Measurements from ENCODE around the gene HOXC4. TPM values are rescaled to one million over a fixed set of nuclear protein-coding genes. Genes with fewer than 3 reads are reported as not detected.
A peak's percentile ranks its signal among the peaks of the same experiment; 100 is the strongest.

HOXC4 gene
- total RNA-seq, 2 donors from 2014 or later, result 0.20 TPM; not detected in 1

DNA sequence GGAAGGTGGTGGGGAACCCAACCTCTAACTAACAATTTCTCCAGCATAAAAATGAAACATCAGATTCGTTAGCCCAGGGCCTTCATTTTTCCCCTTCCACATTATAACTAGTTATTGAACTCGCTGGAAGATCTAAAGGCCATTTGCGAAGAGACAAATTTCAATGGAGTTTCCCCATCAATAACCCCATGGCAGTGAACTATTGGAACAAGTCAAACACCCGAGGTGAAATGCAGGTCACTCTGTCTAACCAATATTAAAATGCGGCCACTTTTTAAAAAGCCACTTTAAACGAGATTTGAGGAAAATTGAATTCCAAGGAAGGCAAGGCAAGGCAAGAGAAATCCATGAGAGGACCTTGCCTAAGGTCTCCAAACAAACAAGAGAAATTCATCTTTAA lies 4.5 kb upstream of the HOXC4 start:
- Histone ChIP-seq H3K4me3 (no peak overlapping the region), H3K4me1 (peaks cover 0 to 18% of the 10 kb centered on the region in 2 donors), H3K27ac (no peak overlapping the region), H3K9me3 (no peaks in the 10 kb centered on the region), H3K36me3 (no peaks in the 10 kb centered on the region), H3K27me3 (peaks cover 28 to 53% of the 10 kb centered on the region in 2 donors)
- no peak for DNase-seq (ENCODE audit: low spot score)
- no peak for TF ChIP-seq CTCF (IDR thresholded peaks at IDR 0.05)

- Histone ChIP-seq H3K4me3 (no peak overlapping the region), H3K9me3 (no peaks in the 10 kb centered on the region), H3K27me3 (peaks cover 31 to 50% of the 10 kb centered on the region in 2 donors), H3K27ac (no peak overlapping the region), H3K4me1 (peaks cover 0 to 18% of the 10 kb centered on the region in 2 donors), H3K36me3 (no peaks in the 10 kb centered on the region)
- no peak for TF ChIP-seq CTCF (IDR thresholded peaks at IDR 0.05)
- DNase-seq (ENCODE audit: low spot score), result no peak
Measured at GRCh38 chr12:54050482-54050810, 3.2 kb upstream of the HOXC4 start.

DNA sequence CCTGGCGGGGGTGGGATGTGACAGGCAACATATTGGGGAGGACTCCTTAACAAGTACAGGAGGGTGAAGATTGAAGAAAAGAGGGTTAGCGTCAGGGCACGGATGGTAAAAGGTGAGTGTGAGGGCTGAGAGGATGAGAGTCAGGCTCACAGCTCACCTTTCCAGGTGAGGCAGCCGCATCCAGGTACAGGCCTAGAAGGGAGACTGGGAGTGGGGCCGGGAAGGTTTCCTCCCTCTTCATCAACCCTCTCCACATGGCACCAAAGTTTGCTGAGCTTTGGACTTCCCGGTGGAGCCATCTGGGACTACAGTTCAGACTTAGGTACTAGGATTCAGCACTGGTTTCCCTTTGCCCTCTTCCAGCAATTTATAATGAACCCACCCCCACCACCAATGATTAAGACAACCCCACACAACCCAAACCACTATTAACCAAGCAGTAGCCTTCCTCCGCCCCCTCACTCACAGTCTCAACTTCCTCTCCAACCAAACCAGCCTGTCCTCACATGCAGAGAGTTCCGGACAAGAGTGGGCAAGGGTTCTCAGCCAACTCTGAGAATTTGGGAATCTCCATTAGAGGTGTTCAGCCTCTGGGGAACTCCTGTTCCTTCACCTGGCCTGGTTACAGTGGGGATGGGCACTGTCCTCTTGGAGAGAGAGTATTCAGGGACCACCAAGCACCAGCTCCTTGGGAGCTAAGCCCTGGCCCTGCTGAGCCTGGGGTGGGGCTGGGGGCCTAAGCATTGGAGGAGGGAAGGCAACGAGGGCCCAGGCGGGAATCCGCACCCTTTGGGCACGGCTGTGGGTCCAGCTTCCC lies 2.4 kb upstream of the HOXC4 start:
- Histone ChIP-seq H3K9me3 (no peaks in the 10 kb centered on the region), H3K27ac (no peak overlapping the region), H3K4me3 (no peak overlapping the region), H3K4me1 (peaks cover 0 to 18% of the 10 kb centered on the region in 2 donors), H3K36me3 (no peaks in the 10 kb centered on the region), H3K27me3 (peaks cover 23 to 43% of the 10 kb centered on the region in 2 donors)
- no peak for DNase-seq (ENCODE audit: low spot score)
- TF ChIP-seq CTCF (IDR thresholded peaks at IDR 0.05), result no peak

- no peaks in the 10 kb centered on the region for H3K9me3 ChIP-seq
- no peak for DNase-seq (ENCODE audit: low spot score)
- no peaks in the 10 kb centered on the region for H3K36me3 ChIP-seq
- no peak overlapping the region for H3K4me3 ChIP-seq
- no peak overlapping the region for H3K27ac ChIP-seq
- no peak for TF ChIP-seq CTCF (IDR thresholded peaks at IDR 0.05)
- H3K27me3 ChIP-seq, result peaks cover 22 to 39% of the 10 kb centered on the region in 2 donors
- peaks cover 0 to 13% of the 10 kb centered on the region in 2 donors for H3K4me1 ChIP-seq
Measured at GRCh38 chr12:54051874-54052437, 1.7 kb upstream of the HOXC4 start.

DNA sequence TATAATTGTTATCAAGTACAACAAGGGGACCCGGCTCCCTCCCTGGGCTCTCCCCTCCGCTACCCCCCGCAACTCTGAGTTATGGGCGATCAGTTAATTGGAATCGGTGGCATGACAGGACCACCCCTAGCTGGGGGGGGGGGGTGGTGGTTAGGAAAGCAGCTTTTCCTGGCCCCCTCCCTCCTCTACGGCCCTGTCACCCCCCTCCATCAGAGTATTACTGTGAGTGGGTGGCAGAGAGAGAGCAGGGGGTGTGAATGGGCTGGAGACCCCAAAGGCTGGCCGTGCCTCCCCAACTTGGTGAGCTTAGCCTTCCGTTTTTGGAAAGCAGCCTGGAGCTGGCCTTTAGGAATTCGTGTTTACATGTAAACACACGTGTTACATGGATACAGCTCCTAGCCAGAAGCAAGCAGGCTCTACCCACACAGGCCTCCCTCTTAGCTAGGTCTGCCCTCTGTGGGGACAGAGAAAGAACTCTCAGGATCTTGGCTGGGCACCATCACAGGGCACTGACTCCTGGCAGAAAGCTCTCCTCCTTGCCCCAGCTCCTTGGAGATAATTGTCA lies 1.1 kb upstream of the HOXC4 start:
- TF ChIP-seq CTCF (IDR thresholded peaks at IDR 0.05), result no peak
- H3K9me3 ChIP-seq, result no peaks in the 10 kb centered on the region
- H3K27ac ChIP-seq, result peak overlapping the region in 1 of 2 donors; percentile 1
- no peaks in the 10 kb centered on the region for H3K36me3 ChIP-seq
- DNase-seq (ENCODE audit: low spot score), result no peak
- H3K4me1 ChIP-seq, result peaks cover 0 to 8% of the 10 kb centered on the region in 2 donors
- H3K27me3 ChIP-seq, result peaks cover 20 to 33% of the 10 kb centered on the region in 2 donors
- H3K4me3 ChIP-seq, result peak overlapping the region in 1 of 2 donors; percentile 49

All from right atrium auricular region (tissue), 2 donors.